T follicular helper cell (primary cell): ENCODE measurements around the gene TTC7B.

Experiments used
- DNase-seq: peaks from one replicate; pipeline ENCODE4 v3.0.0-alpha.2; 2020; ENCODE audit warnings: low read depth

Gene TTC7B

DNA sequence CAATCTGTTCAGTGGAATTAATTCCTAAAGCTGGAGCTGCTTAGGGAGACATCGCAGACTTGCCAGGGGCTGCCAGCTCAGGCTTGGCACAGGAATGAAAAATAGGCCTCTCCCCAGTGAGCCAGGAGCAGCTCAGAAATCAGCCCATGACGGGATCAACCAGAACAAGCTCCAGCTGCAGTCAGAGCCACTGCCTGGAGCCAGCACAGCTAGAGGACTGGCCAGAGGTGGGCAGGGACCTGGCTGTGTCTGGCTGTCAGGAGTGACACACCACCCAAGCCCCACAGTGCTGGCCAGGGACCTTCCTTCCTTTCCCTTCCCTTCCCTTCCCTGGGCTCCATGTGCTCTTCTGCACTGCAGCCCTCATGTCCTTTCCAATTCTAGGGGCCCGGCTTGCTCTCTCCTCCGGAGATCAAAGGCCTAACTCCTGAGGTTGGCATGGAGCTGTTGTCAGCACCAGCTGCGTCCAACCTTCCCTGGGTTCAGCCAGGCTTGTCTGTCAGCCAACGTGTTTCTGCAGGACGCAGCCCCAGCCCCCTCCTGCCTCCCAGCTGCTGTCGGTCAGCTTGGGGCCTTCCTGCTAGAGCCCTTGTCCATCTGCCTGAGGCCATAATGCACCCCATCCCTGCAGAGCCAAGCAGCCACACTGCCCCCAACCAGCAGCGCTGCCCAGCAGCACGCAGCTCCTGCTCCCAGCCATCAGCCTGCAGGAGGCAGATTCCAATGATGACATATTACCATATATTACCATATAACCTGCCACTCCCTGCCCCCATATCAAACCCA, 270.1 kb downstream of the TTC7B start:
- no peak for DNase-seq

DNA sequence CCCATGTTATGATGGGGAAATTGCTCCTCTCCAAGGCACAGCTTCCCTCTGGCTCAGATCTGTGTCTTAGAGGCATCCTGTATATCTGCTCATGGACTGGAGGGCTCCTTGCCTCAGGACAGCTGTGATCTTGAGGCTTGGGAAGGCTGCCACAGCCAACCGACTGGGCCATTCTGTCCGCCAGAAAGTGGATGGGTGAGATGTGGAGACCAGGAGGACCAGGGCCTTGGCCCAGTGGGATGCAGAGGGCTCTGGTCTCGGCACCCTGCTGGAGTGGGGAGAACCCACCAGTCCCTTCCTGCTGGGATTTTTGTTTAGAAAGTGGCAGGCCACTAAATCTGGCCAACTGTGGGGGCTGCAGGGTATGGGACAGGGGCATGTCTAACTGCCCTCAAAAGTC, 270.8 kb downstream of the TTC7B start:
- DNase-seq = no peak

DNA sequence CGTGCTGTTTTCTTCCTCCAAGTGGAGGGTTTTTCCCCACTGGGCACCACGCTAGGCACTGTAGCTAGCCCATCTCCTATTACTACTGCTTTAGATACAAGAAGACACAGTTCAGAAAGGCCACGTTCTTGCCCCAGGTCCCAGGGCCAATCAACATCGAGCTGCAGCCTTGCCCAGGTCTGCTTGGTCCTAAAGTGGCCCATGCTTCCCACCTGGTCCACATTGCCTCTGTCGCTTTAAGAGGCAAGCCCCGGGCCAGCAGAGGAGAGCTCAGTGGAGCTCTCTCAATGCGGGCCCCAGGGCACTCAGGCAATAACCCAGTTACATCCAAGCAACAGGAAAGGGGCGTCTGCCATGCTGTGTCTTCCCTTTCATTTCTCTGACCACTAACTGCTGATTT, 271.3 kb downstream of the TTC7B start:
- no peak for DNase-seq

DNA sequence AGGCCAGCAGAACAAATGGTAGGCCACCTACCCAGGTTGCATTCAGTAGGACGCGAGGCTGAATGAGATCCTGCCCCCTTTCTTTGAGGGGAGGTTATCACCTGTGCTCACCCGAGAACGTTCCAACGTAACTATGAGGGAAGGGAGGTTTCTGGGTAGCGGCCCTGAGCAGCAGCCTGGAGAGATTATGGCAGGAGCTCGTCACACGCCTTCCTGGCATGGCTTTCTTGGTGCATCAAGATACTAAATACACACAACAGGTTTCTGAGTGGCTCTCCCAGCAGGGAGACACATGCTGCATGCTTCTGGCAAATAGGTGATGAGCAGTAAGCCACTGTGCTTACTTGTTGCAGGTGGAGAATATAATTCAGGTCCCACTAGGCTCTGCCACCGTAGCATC, 271.7 kb downstream of the TTC7B start:
- no peak for DNase-seq

DNA sequence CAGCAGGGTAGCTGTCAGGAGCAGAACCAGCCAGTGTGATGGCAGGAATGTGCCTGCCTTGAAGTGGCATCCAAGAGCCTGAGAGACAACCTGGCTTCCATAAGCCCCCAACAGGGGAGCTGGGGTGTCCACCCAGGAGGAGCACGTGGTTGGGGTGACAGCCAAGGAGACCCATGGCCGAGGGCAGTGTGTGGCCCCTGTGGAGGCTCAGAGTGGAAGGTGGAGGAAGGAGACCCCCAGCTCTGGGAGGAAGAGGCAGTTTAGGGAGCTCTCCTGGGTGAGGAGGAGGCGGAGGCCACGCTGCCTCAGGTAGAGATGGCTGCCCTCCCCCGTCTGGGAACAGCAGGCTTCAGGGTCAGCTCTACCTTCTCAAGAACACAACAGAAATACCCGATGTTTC, 272.4 kb downstream of the TTC7B start:
- no peak for DNase-seq

DNA sequence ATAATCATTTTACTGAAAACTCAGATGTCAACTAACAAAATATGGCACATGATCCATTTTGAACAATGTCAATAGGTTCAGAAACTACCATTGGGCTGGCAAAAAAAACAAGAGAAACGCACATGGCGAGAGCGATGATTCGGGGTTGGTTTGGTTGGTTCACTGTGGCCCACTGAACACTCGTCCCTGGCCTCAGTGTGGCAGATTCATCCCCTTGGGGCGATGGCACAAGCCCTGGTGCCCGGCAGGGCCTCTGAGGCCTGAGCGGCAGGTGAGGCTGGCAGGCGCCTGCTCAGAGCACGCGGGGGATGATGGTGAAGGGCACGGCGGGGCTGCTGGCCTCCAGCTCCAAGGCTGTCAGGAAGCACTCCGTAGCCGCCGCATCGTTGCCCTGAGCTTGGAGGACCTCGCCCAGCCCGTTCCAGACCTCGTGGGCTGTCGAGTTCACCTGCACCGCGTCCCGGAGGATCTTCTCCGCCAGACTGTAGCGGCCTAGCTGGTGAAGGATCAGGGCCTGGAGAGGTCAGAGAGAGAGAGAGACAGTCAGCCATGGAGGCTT, 275.1 kb downstream of the TTC7B start:
- no peak for DNase-seq

DNA sequence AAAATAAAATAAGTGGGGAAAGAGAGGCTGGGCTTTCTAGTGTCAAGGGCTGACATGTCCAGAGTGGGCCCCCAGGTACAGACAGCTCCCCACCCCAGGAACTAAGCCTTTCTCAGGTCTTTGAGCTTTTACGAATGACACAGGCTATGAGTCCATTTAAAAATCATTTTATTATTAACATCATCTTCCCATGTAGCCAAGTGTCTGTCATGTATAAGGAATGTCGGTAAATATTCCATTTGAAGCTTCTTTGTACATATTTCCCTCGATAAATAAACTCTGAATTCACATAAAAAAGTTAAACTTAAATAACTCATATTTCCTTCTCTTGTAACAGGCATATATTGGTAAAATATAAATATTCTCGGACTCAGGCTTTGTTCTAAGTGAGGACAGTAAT, 275.8 kb downstream of the TTC7B start:
- no peak for DNase-seq

DNA sequence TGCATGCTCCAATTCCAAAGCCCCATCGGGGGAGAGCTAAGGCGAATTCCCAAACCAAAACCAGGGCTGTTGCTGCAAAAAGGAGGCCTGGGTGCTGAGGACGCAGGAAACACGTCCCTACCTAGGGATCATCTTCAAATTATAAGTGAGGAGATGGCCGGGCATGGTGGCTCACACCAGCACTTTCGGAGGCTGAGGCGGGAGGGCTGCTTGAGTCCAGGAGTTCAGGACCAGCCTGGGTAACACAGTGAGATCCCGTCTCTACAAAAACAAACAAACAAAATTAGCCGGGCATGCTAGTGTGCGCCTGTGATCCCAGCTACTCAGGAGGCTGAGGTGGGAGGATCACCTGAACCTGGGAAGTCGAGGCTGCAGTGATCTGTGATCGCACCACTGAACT, 276.2 kb downstream of the TTC7B start:
- DNase-seq = no peak

DNA sequence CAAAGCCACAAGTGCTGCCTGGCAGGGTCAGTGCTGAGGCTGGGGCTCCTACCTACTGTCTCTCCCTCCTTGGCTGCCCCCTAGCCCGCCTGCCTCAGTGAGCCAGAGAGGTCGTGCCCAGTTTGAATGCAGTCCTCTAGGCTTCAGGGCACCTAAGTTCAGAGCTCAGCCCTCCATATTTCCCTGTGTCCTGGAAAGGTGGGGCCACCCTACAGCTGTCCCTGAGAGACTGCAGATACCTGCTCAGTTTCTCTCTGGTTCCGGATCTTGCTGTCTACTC, 276.8 kb downstream of the TTC7B start:
- no peak for DNase-seq

DNA sequence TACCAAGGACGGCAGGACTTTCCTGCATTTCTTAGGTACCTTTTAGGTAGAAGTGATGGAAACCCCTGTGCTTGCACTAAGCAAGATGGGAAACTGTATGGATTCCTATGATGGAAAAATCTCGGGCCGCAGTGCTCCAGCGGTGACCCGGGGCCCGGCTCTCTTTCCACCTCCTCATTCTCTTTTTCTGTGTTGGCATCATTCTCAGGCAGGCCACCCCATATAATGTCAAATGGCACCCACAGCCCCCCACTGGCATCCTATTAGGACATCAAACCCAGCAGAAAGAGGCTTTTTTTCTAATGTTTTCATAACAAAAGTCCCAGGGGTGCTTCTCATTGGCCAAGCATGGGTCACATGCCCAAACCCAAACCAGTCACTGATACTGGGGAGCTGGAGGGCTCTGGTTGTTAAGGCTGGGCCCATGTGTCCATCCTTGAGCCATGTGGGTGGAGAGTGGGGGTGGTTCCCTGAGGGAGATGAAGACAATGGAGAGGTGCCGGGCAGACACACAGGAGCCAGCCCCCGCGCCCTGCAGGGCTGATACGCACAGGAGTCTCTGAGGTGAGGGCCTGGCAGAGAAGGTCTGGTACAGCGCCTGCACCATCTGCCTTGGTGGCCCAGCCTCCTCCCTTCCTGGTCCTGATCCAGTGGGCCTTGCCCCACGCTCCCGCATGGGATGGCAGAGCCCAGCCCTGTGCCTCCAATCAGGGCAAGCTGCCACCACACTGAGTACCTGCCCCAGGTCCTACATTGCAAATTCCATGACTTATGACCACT, 277.3 kb downstream of the TTC7B start:
- no peak for DNase-seq

DNA sequence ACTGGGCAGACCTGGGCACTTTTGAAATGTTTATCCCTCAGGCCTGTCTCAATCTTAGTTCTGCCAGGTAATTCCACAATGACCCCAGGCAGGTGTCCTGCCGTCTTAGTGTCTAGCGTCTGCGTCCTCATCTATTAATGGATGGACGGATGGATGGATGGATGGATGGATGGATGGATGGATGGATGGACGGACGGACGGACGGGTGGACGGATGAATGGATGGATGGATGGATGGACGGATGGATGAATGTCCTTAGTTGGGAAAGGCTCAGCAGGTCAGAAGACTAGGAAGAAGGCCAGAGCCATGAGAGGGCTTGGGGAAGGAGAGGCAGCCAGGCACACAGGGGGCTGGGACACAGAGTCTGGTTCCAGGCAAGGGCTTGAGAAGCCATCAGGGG, 278.1 kb downstream of the TTC7B start:
- no peak for DNase-seq

DNA sequence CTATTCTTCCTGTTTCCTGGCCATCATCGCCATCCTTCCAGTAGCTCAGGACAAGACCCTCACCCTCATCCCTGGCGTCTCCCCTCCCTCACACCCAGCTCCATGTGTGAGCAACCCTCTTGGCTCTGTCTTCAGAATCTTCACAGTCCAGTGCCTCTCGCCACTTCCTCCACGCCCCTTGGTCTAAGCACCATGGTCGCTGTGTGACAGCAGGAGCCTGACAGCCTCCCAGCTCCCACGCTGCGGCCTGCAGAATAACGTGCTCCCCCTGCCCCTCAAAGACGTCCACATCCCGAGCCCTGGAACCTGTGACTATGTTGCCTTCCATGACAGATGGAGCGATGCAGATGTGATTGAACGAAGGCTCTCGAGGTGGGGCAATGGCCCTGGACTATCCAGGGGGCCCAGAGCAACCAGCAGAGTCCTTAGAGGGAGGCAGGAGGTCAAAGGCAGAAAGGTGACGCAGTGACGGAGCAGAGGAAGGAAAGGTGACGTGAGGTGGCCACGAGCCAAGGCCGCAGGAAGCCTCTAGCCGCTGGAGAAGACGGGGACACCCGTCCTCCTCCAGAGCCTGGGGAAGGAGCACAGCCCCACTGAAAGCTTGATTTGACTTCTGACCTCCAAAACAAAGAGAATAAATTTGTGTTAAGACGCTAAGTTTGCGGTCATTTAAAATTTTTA, 279.6 kb downstream of the TTC7B start:
- DNase-seq = no peak

DNA sequence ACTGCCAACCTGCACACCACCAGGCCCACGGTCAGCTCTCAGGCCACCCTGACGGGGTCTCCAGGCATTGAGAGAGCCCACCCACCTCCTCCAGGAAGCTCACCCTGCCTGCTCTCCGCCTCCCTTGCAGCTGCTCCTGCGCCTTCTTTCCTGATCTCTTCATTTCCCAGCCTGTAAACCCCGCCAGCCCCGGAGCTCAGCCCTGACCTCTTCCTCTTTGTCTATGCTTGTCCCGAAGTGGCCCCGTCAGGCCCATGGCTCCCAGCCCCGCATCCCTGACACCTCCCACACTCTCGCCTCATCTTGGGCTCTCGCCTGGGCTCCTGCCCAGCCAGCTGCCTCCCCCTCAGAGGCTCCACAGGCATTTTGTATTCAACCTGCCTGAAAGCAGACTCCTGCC, 280.1 kb downstream of the TTC7B start:
- DNase-seq = no peak

DNA sequence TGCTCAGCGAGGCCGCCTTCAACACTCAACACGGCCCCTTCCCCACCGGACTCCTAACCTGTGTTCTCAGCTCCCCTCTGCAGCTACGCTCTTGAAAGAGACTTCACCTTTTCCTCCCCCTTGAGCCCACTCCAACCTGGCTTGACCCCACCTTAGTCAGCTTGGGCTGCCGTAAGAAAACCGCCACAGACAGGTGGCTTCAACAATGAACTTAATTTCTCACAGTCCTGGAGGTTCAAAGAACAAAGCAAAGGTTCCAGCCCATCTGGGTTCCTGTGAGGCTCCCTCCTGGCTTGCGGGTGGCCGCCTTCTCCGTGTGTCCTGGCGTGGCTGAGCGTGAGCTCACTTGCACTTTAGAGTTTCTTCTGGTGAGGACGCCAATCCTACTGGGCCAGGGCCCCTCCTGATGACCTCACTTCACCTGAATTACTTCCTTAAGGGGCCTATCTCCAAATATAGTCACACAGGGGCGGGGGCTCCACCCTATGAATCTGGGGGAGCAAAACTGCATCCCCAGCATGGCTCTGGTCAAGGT, 280.6 kb downstream of the TTC7B start:
- DNase-seq = no peak

DNA sequence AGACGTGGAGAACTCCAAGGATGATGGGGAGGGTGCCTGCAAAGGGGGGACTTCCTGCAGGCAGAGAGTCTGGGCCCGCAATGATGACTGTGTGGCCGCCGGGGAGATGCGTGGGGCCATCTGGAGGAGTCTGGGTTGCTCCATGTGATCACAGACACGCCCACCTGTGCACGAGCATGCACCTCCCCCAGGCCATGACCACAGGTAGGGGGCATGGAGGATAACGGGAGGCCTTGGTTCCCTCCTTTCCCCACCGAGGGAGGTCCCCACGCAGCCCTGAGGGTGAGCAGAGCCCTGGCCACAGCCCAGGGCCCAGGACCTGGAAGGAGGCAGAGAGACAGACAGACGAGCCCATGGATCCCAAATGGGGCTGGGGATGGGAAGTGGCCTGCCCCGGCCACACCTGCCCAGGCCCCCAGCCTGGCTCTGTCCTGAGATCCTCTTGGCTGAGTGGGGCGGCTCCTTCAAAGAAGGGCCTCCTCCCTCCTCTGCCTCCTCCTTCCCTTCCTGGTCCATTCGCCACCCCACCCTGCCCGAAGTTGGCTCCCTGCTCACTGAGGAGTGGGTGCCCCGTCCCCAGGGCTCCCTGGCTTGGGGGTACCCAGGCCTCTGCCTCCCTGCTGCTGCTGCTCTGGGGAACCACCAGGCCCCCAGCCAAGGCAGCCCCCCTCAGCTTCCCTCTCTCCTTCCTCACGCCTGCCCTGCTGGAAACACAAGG, 281.2 kb downstream of the TTC7B start:
- DNase-seq = no peak

DNA sequence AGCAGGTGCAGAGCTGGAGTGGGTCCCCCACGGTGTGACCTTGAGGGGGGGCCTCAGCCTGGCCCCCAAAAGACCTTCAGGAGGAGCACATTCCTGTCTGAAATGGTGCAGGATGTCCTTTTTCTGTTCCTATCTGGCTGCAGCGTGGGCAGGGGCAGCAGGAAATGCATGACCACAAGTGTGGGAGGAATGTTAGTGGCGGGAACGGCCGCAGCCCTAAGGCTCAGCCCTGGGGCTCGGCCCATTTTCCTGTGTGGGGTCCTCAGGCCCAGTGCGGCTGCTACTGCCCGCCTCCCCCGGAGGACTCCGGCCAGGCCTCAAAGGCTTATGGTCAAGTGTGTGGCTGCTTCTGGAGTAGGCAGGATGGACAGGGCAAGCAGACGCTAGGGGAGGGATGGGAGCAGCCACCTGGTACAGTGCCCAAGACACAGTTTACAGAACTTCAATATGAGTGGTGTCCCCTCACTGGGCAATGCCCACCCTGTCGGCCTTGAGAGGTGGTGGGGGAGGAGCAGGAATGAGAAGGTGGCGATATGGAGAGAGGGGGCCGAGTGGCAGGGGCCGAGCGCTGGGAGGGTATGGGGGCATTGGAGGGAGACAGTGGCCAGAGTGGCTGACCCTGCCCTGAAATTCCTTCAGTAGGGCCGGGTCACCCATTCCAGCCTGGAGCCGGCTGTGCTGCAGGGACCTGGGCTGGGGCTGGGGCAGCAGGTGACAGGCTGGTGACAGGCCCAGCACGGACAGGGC, 282.0 kb downstream of the TTC7B start:
- no peak for DNase-seq

DNA sequence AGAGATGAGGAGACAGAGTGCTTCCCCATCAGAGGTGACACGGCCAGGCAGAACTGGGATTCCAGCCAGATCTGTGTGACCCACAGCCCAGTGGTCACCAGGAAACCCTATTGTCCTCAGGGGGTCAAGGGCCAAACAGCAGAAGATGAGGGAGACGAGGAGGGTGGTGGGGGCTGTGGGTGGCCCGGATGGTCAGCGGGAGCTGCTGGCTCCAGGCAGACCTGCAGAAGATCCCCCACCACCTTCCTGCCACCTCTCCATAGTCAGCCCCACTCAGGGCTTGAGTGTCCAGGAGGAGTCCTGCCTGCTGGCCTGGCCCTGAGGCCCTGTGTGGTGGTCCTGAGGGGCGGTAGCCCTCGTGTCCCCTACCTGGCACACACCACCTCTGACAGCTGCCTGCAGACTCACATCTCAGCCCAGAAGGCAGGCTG, 282.6 kb downstream of the TTC7B start:
- DNase-seq = no peak

DNA sequence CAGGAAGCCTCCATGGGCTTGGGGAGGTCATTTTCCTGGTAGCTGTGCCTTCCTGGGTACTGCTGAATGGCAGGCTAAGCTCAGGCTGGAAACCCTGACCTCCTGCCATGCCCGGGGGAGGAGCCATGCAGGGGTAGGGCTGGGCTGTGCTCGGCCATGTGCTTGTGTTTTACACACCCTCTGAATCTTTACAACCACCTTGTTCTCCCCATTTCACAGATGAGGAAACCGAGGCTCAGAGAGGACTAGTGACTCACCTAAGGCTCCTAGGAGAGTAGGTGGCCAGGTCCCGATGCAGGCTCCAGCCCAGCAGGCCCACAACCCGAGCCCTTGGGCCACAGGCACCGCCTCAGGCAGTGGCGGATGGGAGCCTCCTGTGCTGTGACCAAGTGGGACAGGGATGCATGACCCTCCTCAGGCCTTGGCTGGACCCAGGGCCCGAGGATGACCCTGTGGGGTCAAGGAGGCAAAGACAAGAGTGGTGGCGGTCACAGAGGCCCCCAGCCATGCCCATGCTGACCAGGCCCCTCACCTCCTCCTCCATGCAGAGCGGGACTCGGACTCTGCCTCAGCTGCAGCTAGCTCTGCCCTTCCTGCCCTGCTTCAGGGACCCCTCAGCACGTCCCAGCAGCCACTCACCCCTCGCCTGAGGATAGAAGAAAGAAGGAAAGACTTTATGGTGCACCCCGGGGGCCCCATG, 283.3 kb downstream of the TTC7B start:
- no peak for DNase-seq

DNA sequence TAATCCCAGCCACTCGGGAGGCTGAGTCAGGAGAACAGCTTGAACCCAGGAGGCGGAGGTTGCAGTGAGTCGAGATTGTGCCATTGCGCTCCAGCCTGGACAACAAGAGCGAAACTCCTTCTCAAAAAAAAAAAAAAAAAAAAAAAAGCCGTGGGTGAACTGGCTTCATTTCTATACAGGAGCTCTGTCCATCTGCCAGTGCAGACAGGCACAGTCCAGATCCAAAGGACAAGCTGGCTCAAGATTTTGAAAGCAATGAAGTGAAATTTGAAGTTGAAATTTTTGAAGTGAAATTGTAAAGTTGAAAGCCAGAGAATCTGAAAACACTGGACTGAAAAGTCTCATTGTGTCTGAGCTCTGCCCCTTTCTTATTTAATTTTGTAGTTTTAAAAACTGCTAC, 284.7 kb downstream of the TTC7B start:
- no peak for DNase-seq

DNA sequence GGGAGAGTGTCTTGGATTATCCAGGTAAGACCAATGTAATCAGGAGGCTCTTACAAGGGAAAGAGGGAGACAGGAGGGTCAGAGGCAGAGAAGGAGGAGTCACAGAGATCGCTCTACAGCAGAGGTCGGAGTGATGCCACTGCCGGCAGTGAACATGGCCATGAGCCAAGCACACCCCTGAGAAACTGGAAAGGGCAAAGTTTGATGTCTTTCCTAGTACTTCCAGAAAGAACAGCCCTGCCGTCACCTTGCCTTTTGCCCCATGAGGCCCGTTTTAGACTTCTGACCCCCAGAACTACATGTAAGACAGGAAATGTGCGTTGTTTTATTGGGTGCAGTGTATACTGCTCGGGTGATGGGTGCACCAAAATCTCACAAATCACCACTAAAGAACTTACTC, 285.7 kb downstream of the TTC7B start:
- DNase-seq = no peak

DNA sequence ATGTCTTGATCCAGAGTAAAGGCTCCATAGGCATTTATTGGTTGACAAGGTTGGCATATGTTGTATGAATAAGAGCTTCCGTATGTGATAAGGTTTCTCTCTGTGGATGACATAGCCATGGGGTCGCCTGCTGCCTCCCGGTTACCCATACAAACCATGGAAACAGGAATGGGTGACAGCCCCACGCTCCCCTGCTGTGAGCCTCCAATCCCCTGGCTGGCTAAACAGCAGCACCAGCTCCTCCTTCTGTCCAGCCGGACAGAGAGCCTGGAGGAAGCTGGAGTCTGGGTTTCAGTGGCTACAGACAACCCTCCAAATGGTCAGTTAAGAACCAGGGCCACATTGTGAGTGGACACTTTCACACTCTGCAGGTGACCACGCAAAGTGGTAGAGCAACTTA, 288.3 kb downstream of the TTC7B start:
- no peak for DNase-seq
